Stimulated activated CD4-positive, alpha-beta T cell treated with anti-CD3 and anti-CD28 coated beads, TNF-alpha, amount 100 ng/mL, for 4 hours (primary cell): ENCODE measurements around the gene TOM1L2.

Source experiments
- DNase-seq, 3 experiments: peaks; one replicate each; pipeline ENCODE4 v3.0.0-alpha.2; 2020; ENCODE audit warnings: low read depth in 3 of 3

Gene TOM1L2

GRCh38 chr17:17994271-17995069 lies 22.3 kb upstream of the TOM1L2 start:
- DNase-seq: no peak

GRCh38 chr17:17993852-17994251 lies 21.7 kb upstream of the TOM1L2 start:
- no peak for DNase-seq

GRCh38 chr17:17993366-17993765 lies 21.2 kb upstream of the TOM1L2 start:
- no peak for DNase-seq

GRCh38 chr17:17990282-17990681 lies 18.1 kb upstream of the TOM1L2 start:
- DNase-seq: no peak

GRCh38 chr17:17989618-17990017 lies 17.4 kb upstream of the TOM1L2 start:
- DNase-seq: no peak

- DNase-seq: no peak
Measured at GRCh38 chr17:17989081-17989480, 16.9 kb upstream of the TOM1L2 start.

- no peak for DNase-seq
Measured at GRCh38 chr17:17988427-17988945, 16.3 kb upstream of the TOM1L2 start.

GRCh38 chr17:17987901-17988300 lies 15.7 kb upstream of the TOM1L2 start:
- no peak for DNase-seq

GRCh38 chr17:17987187-17987896 lies 15.1 kb upstream of the TOM1L2 start:
- no peak for DNase-seq

- DNase-seq: no peak
Measured at GRCh38 chr17:17985555-17985954, 13.4 kb upstream of the TOM1L2 start.

- DNase-seq: no peak
Measured at GRCh38 chr17:17985153-17985552, 13.0 kb upstream of the TOM1L2 start.

- no peak for DNase-seq
Measured at GRCh38 chr17:17983776-17984175, 11.6 kb upstream of the TOM1L2 start.

- no peak for DNase-seq
Measured at GRCh38 chr17:17983376-17983775, 11.2 kb upstream of the TOM1L2 start.

GRCh38 chr17:17982801-17983200 lies 10.6 kb upstream of the TOM1L2 start:
- no peak for DNase-seq

GRCh38 chr17:17981330-17981729 lies 9.1 kb upstream of the TOM1L2 start:
- DNase-seq: no peak

- no peak for DNase-seq
Measured at GRCh38 chr17:17979778-17980177, 7.6 kb upstream of the TOM1L2 start.

- DNase-seq: no peak
Measured at GRCh38 chr17:17978481-17979424, 6.6 kb upstream of the TOM1L2 start.

- DNase-seq: no peak
Measured at GRCh38 chr17:17976931-17977570, 4.9 kb upstream of the TOM1L2 start.

GRCh38 chr17:17975436-17975835 lies 3.2 kb upstream of the TOM1L2 start:
- no peak for DNase-seq

GRCh38 chr17:17972952-17973254 lies 703 bp upstream of the TOM1L2 start:
- DNase-seq: no peak

GRCh38 chr17:17971431-17972125 lies 622 bp downstream of the TOM1L2 start:
- peak in 1 of 3 experiments; percentile 23 for DNase-seq
